ENCODE measurements around the gene CLN5.
"Not testable (repeated sequence)": the region's sequence is repeated elsewhere in the genome, so short reads cannot be mapped to it uniquely, and the experiment has no call there.

Gene CLN5

DNA sequence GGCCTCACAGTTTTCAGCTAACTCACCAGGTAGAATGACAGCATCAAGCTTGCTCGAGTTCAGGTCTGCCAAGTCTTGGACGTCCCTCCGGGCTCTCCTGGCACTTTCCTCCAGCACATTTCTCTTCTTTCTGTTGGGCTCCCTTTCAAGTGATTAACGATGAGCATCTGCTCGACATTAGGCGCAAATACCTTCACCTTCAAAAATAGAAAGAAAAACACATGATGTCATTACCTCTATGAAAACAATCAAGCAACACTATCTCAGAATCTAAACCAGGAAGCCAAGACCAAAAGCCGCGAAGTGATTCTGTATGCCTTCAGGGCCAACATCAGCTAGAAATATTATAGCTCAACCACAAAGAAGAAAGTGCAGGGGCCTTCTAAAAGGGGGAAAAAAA, 15.4 kb upstream of the CLN5 start:
- no peak for DNase-seq

DNA sequence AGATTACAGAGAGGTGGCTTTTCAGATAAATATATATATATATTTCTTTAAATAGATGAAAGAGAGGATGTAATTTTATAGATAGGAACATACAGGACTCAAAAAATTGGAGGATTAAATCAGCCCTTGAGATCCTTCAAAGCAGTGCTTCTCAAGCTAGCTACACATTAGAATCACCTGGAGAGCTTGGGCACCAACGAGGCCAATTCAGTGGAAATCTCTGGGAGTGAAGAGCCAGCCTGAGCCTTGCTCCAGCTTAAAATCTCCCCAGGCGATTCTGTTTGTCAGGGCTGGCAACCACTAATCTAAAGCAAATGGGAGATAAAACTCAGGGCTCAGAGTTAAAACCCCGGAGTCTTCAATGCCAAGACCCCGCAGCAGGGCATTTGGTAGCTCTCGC, 15.0 kb upstream of the CLN5 start:
- no peak for DNase-seq

GRCh38 chr13:76980075-76980718, 11.7 kb upstream of the CLN5 start:
- DNase-seq, result peak; percentile 12 to 31

GRCh38 chr13:76982061-76982460, 9.8 kb upstream of the CLN5 start:
- no peak for DNase-seq

DNA sequence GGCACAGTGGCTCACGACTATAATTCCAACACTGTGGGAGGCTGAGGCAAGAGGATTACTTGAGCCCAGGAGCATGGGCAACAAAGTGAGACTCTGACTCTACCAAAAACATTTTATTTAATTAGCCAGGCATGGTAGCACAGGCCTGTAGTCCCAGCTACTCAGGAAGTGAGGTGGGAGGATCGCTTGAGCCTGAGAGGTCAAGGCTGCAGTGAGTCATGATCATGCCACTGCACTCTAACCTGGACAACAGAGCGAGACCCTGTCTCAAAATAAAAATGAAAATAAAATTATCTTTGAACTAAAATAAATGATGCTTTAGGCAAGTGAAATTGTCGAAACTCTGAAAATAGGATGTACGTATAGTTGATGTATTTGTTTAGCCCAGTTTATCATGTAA, 8.2 kb upstream of the CLN5 start:
- DNase-seq, result no peak

DNA sequence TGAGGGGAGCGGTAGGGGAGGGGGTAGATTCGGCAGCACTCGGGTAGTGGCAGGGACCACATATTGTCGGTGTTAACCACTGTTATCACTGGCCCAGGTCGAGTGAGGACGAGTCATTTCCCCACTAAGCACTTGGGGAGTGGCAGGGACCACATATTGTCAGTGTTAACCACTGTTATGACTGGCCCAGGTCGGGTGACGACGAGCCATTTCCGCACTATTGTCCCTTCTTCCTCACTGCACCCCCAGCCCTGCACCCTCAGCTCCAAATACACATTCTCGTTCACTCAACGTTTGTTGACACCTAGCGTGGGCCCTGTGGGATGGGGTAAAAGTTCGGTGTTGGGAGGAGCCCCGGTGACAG, 467 bp upstream of the CLN5 start:
- no peak for DNase-seq

GRCh38 chr13:76992548-76993001, 694 bp downstream of the CLN5 start:
- DNase-seq, result no peak

DNA sequence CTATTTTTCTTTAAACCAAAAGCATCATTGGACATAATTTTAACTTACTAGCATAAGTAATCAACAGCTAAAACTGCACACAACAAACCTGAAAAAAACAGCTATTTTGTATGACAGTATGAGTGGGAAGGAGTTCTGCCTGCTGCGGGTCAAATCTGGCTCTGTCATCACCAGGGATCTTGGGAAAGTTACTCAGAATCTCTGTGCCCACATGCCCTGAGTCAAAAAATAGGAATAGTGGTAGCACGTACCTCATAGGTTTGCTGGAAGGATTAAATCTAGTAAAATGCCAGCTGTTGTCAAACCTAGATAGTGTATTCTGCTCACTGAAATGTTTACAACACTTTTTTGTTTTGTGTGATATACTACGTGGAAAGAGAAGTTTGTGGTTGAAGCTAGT, 1.1 kb downstream of the CLN5 start:
- DNase-seq, result no peak

- no peak for DNase-seq
These were observed 1.6 kb downstream of the CLN5 start for GRCh38 chr13:76993473-76993872.

DNA sequence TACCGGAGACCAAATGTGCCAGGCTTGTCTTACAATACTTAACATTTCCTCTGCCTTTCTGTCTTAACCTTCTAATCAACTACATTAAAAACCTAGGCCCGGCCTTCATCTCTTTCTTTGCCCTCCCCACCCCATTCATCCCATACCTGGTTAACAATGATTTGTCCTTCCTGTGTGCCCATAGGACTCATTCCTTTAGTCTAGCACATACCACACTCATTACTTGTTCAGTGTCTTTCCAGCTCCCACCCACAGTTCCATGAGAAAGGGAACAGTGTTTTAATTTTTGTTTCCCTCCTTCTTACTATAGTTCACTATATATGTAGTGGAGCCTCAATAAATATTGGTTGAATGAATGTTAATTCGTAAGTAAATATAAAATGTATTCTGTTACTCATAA, 2.4 kb downstream of the CLN5 start:
- DNase-seq, result no peak

GRCh38 chr13:77000475-77000874, 8.6 kb downstream of the CLN5 start:
- DNase-seq, result no peak

DNA sequence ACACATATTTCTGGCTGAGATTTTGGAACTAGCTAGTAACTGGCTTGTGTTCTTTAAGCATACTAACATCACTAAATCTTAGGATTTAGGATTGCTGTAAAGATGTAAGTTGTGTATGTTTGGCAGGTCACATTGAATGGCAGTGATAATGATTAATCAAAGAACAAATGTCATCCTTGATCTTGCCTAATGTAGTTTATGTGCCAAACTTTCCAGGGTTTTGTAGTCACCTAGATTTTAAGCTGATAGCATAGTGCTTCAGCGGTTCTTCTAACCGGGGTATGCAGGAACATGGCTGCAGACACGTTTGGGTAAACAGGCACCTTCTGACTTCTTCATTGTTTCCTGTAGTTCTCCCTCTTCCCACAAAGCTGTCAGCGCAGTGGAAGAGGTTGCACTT, 9.7 kb downstream of the CLN5 start:
- no peak for DNase-seq

GRCh38 chr13:77001963-77002587, 10.2 kb downstream of the CLN5 start:
- no peak for DNase-seq

- peak; percentile 12 to 58 for DNase-seq
These were observed 10.8 kb downstream of the CLN5 start for GRCh38 chr13:77002590-77003190.

DNA sequence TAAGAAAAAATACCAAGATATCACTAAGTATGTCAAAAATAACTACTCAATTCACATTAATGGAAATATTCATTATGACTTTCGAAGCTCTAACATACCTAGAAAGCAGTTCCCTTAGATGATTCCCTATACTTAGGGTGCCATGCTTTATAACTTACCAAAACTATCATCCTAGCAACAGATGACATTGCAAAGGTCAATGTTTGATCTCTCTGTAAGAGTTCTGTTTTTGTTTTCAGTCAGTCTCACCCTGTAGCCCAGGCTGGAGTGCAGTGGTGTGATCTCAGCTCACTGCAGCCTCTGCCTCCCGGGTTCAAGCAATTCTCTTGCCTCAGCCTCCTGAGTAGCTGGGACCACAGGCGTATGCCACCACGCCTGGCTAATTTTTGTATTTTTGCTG, 16.5 kb downstream of the CLN5 start:
- DNase-seq, result not testable (repeated sequence)

- DNase-seq, result no peak
These were observed 17.1 kb downstream of the CLN5 start for GRCh38 chr13:77009011-77009410.

GRCh38 chr13:77009719-77010118, 17.8 kb downstream of the CLN5 start:
- not testable (repeated sequence) for DNase-seq

- no peak for DNase-seq
These were observed 22.1 kb downstream of the CLN5 start for GRCh38 chr13:77013853-77014542.

GRCh38 chr13:77014906-77015685, 23.2 kb downstream of the CLN5 start:
- DNase-seq, result no peak

- DNase-seq, result no peak
These were observed 24.5 kb downstream of the CLN5 start for GRCh38 chr13:77016251-77016812.

DNA sequence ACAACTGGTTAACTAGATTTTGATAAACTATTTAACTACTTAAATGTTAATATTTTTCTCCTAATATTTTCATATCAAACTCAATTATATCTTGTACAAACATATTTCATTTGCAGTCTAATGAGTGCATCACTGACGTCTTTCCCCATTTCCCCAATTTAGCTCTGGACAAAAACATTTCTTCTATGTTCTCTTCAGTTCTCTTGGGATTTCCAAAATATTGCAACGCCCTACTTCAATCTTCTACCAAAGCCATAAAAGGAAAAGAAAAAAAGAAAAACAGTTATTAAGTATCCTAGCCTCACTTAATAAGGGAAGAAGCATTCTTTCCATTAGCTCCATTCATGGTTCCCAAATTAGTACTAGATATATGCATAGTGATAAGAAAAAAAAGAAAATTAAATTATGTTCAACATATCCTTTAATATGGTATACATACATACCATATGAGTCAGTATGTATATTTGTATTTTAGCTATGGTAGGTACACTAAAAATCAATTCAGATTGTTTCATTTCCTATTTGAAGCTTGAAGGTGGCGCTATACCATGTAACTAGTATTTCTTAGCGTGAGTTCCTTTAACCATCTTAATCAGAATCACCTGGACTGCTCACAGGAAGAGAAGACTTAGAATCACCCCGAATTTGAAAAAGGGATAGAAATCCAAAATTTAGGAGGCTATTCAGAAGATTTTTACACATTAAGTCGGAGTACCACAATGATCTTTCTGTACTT, 25.2 kb downstream of the CLN5 start:
- no peak for DNase-seq

DNA sequence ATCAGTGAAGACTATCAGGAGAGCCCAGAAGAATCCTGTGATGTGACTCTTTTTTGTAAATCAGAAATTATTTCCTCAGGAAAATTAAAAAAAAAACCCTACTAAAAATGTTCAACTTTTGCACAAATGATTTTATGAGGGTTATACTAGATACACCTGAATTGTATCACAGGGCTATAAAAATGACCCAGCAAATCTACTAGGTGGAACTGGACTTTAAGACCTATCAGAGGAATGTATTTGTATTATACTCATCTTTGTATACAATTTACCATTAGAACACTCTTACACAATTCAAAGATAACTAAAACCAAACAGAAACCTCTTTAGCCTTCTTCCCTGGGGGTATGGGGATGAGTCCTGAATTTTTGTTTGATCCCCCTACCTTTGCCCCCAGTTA, 27.9 kb downstream of the CLN5 start:
- DNase-seq, result no peak

All from SW 1271 (cell line).